HEK293 (cell line): ENCODE data around the gene CNOT4.

ENCODE experiments used
- CTCF ChIA-PET: fragments of 350-600 bp; formaldehyde crosslinking; extraction: SDS; loops from one replicate; lab custom pipeline; 2021; ENCODE audit warnings: antibody characterized with exemption; lab: Yijun Ruan, JAX
- POLR2A ChIA-PET: fragments of 300-600 bp; formaldehyde crosslinking; extraction: SDS; loops from one replicate; lab custom pipeline; 2020; ENCODE audit warnings: antibody characterized with exemption, inconsistent platforms; lab: Yijun Ruan, JAX
- H3K27ac ChIP-seq: fragments of 200-500 bp; sonication (Bioruptor generic); 2 replicates; pipeline ENCODE4 v1.5.1; 2014; ENCODE audit warnings: low read depth, low read length, control low read depth, inconsistent platforms; ENCODE audit errors: extremely low read depth
- H3K36me3 ChIP-seq, 2 experiments: fragments of 200-500 bp in 1 of 2; sonication (Bioruptor generic) in 1 of 2; 1 replicate in 1 of 2; 2 replicates in 1 of 2; pipeline ENCODE4 v1.5.1; 2014 to 2017; ENCODE audit warnings: inconsistent platforms in 2 of 2, low read length in 2 of 2; ENCODE audit not compliant: control insufficient read depth in 2 of 2, insufficient read depth in 1 of 2
- H3K4me1 ChIP-seq: fragments of 200-500 bp; sonication (Bioruptor generic); 2 replicates; pipeline ENCODE4 v1.5.1; 2014; ENCODE audit warnings: mild to moderate bottlenecking, low read length, inconsistent platforms; ENCODE audit not compliant: control insufficient read depth, insufficient read depth
- H3K4me3 ChIP-seq: 2 replicates; pipeline ENCODE4 v1.5.1; 2011; ENCODE audit warnings: low read depth, mild to moderate bottlenecking, control low read depth, low read length, moderate library complexity
- H3K9me3 ChIP-seq: fragments of 200-500 bp; sonication (Bioruptor generic); 2 replicates; pipeline ENCODE4 v1.5.1; 2014; ENCODE audit warnings: low read depth, low read length, inconsistent platforms; ENCODE audit not compliant: control insufficient read depth, insufficient read depth
- FEZF1 ChIP-seq: fragments of 450-650 bp; formaldehyde crosslinking; IDR thresholded peaks from 2 replicates; pipeline ENCODE4 v1.5.1; 2016; ENCODE audit warnings: missing biosample characterization, missing genetic modification characterization
- PRDM1 ChIP-seq: fragments of 450-650 bp; formaldehyde crosslinking; IDR thresholded peaks from 2 replicates; pipeline ENCODE4; 2016; ENCODE audit warnings: missing biosample characterization, missing genetic modification characterization
- SP7 ChIP-seq: fragments of 450-650 bp; formaldehyde crosslinking; IDR thresholded peaks from 2 replicates; pipeline ENCODE4 v1.5.1; 2016; ENCODE audit warnings: missing biosample characterization, missing genetic modification characterization
- ZNF366 ChIP-seq: fragments of 450-650 bp; formaldehyde crosslinking; conservative IDR thresholded peaks from 2 replicates; pipeline ENCODE4 v1.5.1; 2016; ENCODE audit warnings: missing biosample characterization, missing genetic modification characterization
- ZNF433 ChIP-seq: fragments of 450-650 bp; formaldehyde crosslinking; IDR thresholded peaks from 2 replicates; pipeline ENCODE4 v1.5.1; 2016; ENCODE audit warnings: missing biosample characterization, missing genetic modification characterization, low read depth
- ZNF473 ChIP-seq: fragments of 450-650 bp; formaldehyde crosslinking; IDR thresholded peaks from 2 replicates; pipeline ENCODE4 v1.5.1; 2017; ENCODE audit warnings: missing biosample characterization, missing genetic modification characterization
- ZNF510 ChIP-seq: fragments of 450-650 bp; formaldehyde crosslinking; IDR thresholded peaks from 2 replicates; pipeline ENCODE4 v1.5.1; 2018; ENCODE audit warnings: mild to moderate bottlenecking, missing genetic modification characterization, missing biosample characterization; ENCODE audit not compliant: insufficient replicate concordance
- ZNF549 ChIP-seq: fragments of 450-650 bp; IDR thresholded peaks from 2 replicates; pipeline ENCODE4 v1.5.1; 2018; ENCODE audit warnings: missing biosample characterization, missing genetic modification characterization, mild to moderate bottlenecking, inconsistent platforms, moderate library complexity
- ZNF571 ChIP-seq: fragments of 450-650 bp; formaldehyde crosslinking; IDR thresholded peaks from 2 replicates; pipeline ENCODE4 v1.5.0; 2017; ENCODE audit warnings: missing biosample characterization, missing genetic modification characterization
- ZNF610 ChIP-seq: fragments of 450-650 bp; formaldehyde crosslinking; IDR thresholded peaks from 2 replicates; pipeline ENCODE4 v1.5.1; 2016; ENCODE audit warnings: missing biosample characterization, missing genetic modification characterization, borderline replicate concordance
- ZNF664 ChIP-seq: fragments of 450-650 bp; formaldehyde crosslinking; IDR thresholded peaks from 2 replicates; pipeline ENCODE4 v1.5.1; 2016; ENCODE audit warnings: missing biosample characterization, missing genetic modification characterization
- ZNF747 ChIP-seq: fragments of 450-650 bp; formaldehyde crosslinking; IDR thresholded peaks from 2 replicates; pipeline ENCODE4 v1.5.1; 2016; ENCODE audit warnings: missing biosample characterization, missing genetic modification characterization
- ZNF791 ChIP-seq: fragments of 450-650 bp; formaldehyde crosslinking; IDR thresholded peaks from 2 replicates; pipeline ENCODE4 v1.5.1; 2016; ENCODE audit warnings: missing biosample characterization, missing genetic modification characterization
- ZNF792 ChIP-seq: fragments of 450-650 bp; formaldehyde crosslinking; IDR thresholded peaks from 2 replicates; pipeline ENCODE4 v1.5.1; 2016; ENCODE audit warnings: missing biosample characterization, missing genetic modification characterization
- ZNF843 ChIP-seq: fragments of 450-650 bp; formaldehyde crosslinking; IDR thresholded peaks from 2 replicates; pipeline ENCODE4 v1.5.1; 2016; ENCODE audit warnings: missing biosample characterization, missing genetic modification characterization
- TF ChIP-seq, protein P1 (sequence below): fragments of 450-650 bp; formaldehyde crosslinking; IDR thresholded peaks from 2 replicates; pipeline ENCODE4 v1.5.1; 2016; ENCODE audit warnings: missing biosample characterization, missing genetic modification characterization
- TF ChIP-seq, protein P2 (sequence below): fragments of 450-650 bp; formaldehyde crosslinking; IDR thresholded peaks from 2 replicates; pipeline ENCODE4 v1.5.1; 2016; ENCODE audit warnings: missing biosample characterization, missing genetic modification characterization
- TF ChIP-seq, protein P3 (sequence below): fragments of 450-650 bp; formaldehyde crosslinking; IDR thresholded peaks from 2 replicates; pipeline ENCODE4 v1.5.1; 2017; ENCODE audit warnings: missing biosample characterization, missing genetic modification characterization
- TF ChIP-seq, protein P4 (sequence below): IDR thresholded peaks from 2 replicates; pipeline ENCODE4 v1.6.1; 2011; ENCODE audit warnings: mild to moderate bottlenecking, low read depth, low read length, borderline replicate concordance
- TF ChIP-seq, protein P5 (sequence below): fragments of 450-650 bp; formaldehyde crosslinking; IDR thresholded peaks from 2 replicates; pipeline ENCODE4; 2016; ENCODE audit warnings: missing biosample characterization, missing genetic modification characterization

Gene CNOT4

DNA sequence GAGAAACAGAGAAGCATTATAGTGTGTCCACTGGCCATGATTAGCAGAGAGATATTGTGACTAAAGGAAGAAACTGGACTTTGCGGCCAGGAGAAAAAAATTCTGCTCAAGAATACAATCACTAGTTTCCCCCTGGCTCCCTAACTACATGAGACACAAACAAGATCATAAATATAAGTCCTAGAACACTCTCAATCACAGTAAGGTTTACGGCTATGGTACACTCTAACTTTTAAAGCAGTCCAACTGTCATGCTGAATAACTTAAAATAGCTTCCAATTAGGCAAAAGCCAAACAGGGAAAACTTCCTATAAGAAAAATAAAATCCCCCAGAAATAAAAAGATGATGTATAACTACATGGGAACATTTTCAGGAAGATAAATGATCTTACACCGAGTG, 144.2 kb downstream of the CNOT4 start:
- CTCF ChIA-PET = interaction anchor here (0.6 to 0.9 kb wide), 2 partner anchors 15 to 164 kb away, joined by 3 read pairs; no protein-coding TSS in a partner anchor
- Histone ChIP-seq H3K36me3 (peaks cover 0 to 19% of the 10 kb centered on the region in 2 experiments; a peak in 1 of 3 replicates), H3K27ac (no peak overlapping the region), H3K9me3 (no peaks in the 10 kb centered on the region), H3K4me1 (no peaks in the 10 kb centered on the region), H3K4me3 (no peak overlapping the region)
- TF ChIP-seq, protein P1, sequence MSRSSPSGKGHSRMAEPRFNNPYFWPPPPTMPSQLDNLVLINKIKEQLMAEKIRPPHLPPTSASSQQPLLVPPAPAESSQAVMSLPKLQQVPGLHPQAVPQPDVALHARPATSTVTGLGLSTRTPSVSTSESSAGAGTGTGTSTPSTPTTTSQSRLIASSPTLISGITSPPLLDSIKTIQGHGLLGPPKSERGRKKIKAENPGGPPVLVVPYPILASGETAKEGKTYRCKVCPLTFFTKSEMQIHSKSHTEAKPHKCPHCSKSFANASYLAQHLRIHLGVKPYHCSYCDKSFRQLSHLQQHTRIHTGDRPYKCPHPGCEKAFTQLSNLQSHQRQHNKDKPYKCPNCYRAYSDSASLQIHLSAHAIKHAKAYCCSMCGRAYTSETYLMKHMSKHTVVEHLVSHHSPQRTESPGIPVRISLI (tag by site-specific recombination) = no peak
- TF ChIP-seq, protein P2, sequence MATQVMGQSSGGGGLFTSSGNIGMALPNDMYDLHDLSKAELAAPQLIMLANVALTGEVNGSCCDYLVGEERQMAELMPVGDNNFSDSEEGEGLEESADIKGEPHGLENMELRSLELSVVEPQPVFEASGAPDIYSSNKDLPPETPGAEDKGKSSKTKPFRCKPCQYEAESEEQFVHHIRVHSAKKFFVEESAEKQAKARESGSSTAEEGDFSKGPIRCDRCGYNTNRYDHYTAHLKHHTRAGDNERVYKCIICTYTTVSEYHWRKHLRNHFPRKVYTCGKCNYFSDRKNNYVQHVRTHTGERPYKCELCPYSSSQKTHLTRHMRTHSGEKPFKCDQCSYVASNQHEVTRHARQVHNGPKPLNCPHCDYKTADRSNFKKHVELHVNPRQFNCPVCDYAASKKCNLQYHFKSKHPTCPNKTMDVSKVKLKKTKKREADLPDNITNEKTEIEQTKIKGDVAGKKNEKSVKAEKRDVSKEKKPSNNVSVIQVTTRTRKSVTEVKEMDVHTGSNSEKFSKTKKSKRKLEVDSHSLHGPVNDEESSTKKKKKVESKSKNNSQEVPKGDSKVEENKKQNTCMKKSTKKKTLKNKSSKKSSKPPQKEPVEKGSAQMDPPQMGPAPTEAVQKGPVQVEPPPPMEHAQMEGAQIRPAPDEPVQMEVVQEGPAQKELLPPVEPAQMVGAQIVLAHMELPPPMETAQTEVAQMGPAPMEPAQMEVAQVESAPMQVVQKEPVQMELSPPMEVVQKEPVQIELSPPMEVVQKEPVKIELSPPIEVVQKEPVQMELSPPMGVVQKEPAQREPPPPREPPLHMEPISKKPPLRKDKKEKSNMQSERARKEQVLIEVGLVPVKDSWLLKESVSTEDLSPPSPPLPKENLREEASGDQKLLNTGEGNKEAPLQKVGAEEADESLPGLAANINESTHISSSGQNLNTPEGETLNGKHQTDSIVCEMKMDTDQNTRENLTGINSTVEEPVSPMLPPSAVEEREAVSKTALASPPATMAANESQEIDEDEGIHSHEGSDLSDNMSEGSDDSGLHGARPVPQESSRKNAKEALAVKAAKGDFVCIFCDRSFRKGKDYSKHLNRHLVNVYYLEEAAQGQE (tag by site-specific recombination) = no peak
- no peak for TF ChIP-seq PRDM1 (tag by site-specific recombination)
- no peak for TF ChIP-seq ZNF366
- TF ChIP-seq ZNF610 = no peak
- TF ChIP-seq ZNF843 (tag by site-specific recombination) = no peak
- no peak for TF ChIP-seq ZNF747 (tag by site-specific recombination)
- TF ChIP-seq, protein P3, sequence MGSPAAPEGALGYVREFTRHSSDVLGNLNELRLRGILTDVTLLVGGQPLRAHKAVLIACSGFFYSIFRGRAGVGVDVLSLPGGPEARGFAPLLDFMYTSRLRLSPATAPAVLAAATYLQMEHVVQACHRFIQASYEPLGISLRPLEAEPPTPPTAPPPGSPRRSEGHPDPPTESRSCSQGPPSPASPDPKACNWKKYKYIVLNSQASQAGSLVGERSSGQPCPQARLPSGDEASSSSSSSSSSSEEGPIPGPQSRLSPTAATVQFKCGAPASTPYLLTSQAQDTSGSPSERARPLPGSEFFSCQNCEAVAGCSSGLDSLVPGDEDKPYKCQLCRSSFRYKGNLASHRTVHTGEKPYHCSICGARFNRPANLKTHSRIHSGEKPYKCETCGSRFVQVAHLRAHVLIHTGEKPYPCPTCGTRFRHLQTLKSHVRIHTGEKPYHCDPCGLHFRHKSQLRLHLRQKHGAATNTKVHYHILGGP = no peak
- TF ChIP-seq ZNF510 (tag by site-specific recombination) = no peak
- TF ChIP-seq, protein P4, sequence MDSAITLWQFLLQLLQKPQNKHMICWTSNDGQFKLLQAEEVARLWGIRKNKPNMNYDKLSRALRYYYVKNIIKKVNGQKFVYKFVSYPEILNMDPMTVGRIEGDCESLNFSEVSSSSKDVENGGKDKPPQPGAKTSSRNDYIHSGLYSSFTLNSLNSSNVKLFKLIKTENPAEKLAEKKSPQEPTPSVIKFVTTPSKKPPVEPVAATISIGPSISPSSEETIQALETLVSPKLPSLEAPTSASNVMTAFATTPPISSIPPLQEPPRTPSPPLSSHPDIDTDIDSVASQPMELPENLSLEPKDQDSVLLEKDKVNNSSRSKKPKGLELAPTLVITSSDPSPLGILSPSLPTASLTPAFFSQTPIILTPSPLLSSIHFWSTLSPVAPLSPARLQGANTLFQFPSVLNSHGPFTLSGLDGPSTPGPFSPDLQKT = no peak
- TF ChIP-seq ZNF473 = no peak
- no peak for TF ChIP-seq ZNF791 (tag by site-specific recombination)
- TF ChIP-seq SP7 (tag by site-specific recombination) = no peak
- TF ChIP-seq ZNF792 (tag by site-specific recombination) = no peak
- TF ChIP-seq ZNF549 (tag by site-specific recombination) = no peak
- TF ChIP-seq, protein P5, sequence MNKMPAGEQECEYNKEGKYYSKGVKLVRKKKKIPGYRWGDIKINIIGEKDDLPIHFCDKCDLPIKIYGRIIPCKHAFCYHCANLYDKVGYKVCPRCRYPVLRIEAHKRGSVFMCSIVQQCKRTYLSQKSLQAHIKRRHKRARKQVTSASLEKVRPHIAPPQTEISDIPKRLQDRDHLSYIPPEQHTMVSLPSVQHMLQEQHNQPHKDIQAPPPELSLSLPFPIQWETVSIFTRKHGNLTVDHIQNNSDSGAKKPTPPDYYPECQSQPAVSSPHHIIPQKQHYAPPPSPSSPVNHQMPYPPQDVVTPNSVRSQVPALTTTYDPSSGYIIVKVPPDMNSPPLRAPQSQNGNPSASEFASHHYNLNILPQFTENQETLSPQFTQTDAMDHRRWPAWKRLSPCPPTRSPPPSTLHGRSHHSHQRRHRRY (tag by site-specific recombination) = no peak
- no peak for TF ChIP-seq FEZF1 (tag by site-specific recombination)
- no peak for TF ChIP-seq ZNF433 (tag by site-specific recombination)
- no peak for TF ChIP-seq ZNF664 (tag by site-specific recombination)
- TF ChIP-seq ZNF571 (tag by site-specific recombination) = no peak
- POLR2A ChIA-PET = no interaction called here
